Coronary artery (tissue), 2 donors: ENCODE measurements around the gene SLC29A1.
"Not testable (repeated sequence)": the region's sequence is repeated elsewhere in the genome, so short reads cannot be mapped to it uniquely, and the experiment has no call there.

Source experiments
- DNase-seq: peaks from one replicate; pipeline ENCODE4 v3.0.0-alpha.2; 2017; ENCODE audit warnings: low spot score
- H3K27ac ChIP-seq, 2 donors: fragments of 200-600 bp; sonication (generic); one replicate each; pipeline ENCODE4 v1.5.1; 2016 to 2019
- H3K4me3 ChIP-seq: fragments of 200-600 bp; sonication (generic); 2 replicates; pipeline ENCODE4 v1.5.1; 2016; ENCODE audit warnings: mild to moderate bottlenecking, moderate library complexity
- TF ChIP-seq, protein P1 (sequence below): fragments of 200-600 bp; sonication (generic); IDR thresholded peaks from one replicate; pipeline ENCODE4 v1.5.1; 2019; ENCODE audit warnings: antibody characterized with exemption

Gene SLC29A1

GRCh38 chr6:44179648-44180047 lies 43.7 kb upstream of the SLC29A1 start:
- Histone ChIP-seq H3K27ac (peak overlapping the region in 1 of 2 donors; percentile 43), H3K4me3 (no peak overlapping the region)
- TF ChIP-seq, protein P1, sequence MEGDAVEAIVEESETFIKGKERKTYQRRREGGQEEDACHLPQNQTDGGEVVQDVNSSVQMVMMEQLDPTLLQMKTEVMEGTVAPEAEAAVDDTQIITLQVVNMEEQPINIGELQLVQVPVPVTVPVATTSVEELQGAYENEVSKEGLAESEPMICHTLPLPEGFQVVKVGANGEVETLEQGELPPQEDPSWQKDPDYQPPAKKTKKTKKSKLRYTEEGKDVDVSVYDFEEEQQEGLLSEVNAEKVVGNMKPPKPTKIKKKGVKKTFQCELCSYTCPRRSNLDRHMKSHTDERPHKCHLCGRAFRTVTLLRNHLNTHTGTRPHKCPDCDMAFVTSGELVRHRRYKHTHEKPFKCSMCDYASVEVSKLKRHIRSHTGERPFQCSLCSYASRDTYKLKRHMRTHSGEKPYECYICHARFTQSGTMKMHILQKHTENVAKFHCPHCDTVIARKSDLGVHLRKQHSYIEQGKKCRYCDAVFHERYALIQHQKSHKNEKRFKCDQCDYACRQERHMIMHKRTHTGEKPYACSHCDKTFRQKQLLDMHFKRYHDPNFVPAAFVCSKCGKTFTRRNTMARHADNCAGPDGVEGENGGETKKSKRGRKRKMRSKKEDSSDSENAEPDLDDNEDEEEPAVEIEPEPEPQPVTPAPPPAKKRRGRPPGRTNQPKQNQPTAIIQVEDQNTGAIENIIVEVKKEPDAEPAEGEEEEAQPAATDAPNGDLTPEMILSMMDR: no peak
- no peak for DNase-seq

DNA sequence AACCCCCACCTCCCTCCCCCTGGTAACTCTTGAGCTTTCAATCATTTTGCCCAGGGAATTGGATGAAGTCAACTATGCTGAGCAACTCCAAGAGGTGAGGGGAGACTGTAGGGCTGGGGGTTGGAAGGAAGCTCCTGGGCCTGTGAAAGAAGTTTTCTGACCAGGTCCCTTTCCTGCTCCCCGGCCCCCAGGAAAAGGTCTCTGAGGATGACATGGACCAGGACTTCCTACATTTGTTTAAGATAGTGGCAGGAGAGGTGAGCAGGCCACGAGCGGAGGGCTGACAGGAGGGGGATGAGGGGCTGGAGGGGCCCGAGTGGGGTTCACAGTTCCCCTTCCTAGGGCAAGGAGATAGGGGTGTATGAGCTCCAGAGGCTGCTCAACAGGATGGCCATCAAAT lies 43.0 kb upstream of the SLC29A1 start:
- Histone ChIP-seq H3K4me3 (no peak overlapping the region), H3K27ac (no peak overlapping the region)
- no peak for DNase-seq
- TF ChIP-seq, protein P1: no peak

- TF ChIP-seq, protein P1: no peak
- H3K27ac ChIP-seq: no peak overlapping the region
- no peak for DNase-seq
Measured at GRCh38 chr6:44180886-44181285, 42.5 kb upstream of the SLC29A1 start.

GRCh38 chr6:44181784-44182183 lies 41.6 kb upstream of the SLC29A1 start:
- DNase-seq, H3K27ac ChIP-seq, H3K4me3 ChIP-seq: not testable (repeated sequence)

More at GRCh38 chr6:44180886-44181285, 42.5 kb upstream of the SLC29A1 start:
- H3K4me3 ChIP-seq: no peak overlapping the region

GRCh38 chr6:44182911-44183390 lies 40.4 kb upstream of the SLC29A1 start:
- Histone ChIP-seq H3K27ac (no peak overlapping the region), H3K4me3 (no peak overlapping the region)
- TF ChIP-seq, protein P1: no peak
- no peak for DNase-seq

DNA sequence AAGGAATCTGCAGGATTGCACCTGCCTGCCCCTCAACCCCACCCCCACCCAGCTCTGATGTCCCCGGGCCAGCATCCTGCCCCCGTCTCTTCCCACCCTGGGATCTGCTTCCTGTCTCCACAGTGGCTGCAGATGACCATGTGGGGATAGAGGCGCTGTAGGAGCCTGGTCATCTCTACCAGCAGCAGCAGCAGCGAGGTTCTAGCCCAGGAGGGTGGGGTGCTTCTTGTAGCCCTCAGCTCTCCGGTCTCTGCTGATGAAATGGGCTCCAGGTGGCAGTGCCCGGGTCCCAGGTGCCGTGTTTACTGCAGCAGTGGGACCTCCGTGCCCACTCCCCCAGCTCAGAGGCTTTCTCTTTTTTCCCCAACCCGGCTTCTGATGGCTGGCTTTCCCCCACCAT lies 39.6 kb upstream of the SLC29A1 start:
- no peak for DNase-seq
- no peak overlapping the region for H3K27ac ChIP-seq

DNA sequence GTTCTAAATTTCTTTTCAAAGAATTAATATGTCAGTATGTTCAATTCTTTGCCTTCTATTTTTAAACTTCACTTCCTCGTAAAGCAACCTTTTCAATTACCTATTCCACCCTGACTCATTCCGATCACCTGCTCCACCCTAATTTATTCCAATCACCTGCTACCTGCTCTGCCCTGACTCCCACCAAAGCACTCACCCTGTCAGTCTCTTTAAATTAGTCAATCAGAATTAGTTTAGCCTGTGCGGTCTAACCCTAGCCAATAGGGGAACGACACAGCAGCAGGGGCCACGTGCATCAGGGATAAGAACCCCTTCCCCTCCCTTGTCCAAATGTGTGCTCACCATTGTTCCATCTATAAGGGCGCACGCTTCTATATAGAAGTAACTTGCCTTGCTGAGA lies 38.0 kb upstream of the SLC29A1 start:
- DNase-seq, H3K27ac ChIP-seq, H3K4me3 ChIP-seq: not testable (repeated sequence)

More for the DNA sequence above, 39.6 kb upstream of the SLC29A1 start:
- H3K4me3 ChIP-seq: no peak overlapping the region
- TF ChIP-seq, protein P1: no peak

DNA sequence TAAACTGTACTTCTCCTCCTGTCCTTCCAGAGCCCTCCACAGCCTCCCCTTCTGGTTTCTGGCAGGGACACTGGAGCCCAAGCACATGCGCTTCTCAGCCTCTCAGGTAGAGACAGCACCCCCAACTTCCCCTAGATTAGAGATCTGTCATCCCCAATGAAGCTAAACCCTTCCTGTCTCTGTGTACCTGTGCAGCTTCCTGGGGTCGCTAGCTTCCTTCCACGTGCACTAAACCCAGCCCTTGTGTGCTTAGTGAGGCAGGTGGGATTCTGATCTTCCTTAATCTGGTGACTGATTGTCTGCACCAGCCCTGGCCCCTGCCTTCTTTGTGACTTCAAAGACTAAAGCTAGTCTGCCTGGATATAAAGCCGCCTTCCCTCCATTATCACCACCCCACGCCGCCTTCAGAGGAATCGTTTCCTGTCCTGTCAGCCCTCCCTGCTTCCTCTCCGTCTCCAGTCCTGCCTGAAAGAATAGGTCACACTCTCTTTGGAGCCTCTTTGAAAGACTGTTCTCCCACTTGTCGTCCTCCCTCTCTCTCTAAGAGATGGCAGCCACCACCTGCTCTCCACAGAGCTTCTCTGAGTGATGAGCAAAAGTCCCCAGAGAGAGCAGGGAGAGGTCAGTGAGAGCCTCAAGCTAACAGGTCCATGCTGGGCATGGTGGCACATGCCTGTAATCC lies 37.3 kb upstream of the SLC29A1 start:
- H3K27ac ChIP-seq: peak overlapping the region in 1 of 2 donors; percentile 28
- peak; percentile 57 for DNase-seq
- no peak overlapping the region for H3K4me3 ChIP-seq
- TF ChIP-seq, protein P1: no peak
